ELF-1 (cell line): ENCODE data around the gene KRTAP10-1.

Experiments
- DNase-seq: peaks from one replicate; pipeline ENCODE4 v3.0.0-alpha.2; 2016; ENCODE audit warnings: low read depth, low spot score

KRTAP10-1 gene

DNA sequence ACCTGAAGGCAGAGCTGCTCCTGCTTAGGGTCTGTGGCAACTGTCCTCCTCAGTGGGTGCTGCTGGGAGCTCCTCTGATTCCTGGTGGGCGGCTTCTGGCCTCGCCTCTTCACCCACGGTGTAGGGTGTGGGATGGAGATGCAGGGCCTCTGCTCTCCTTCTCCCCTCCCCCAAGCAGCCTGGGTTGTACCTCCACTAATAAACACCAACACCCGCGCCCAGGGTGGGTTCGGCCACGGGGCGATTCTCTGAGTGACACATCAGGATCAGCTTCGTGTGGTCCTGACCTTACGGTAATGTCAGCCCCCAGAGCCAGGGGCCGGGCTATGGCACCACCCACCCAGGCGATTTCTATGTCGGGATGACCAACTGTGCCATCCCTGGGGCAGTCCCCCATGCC is 23.7 kb downstream of the KRTAP10-1 start:
- DNase-seq: no peak

DNA sequence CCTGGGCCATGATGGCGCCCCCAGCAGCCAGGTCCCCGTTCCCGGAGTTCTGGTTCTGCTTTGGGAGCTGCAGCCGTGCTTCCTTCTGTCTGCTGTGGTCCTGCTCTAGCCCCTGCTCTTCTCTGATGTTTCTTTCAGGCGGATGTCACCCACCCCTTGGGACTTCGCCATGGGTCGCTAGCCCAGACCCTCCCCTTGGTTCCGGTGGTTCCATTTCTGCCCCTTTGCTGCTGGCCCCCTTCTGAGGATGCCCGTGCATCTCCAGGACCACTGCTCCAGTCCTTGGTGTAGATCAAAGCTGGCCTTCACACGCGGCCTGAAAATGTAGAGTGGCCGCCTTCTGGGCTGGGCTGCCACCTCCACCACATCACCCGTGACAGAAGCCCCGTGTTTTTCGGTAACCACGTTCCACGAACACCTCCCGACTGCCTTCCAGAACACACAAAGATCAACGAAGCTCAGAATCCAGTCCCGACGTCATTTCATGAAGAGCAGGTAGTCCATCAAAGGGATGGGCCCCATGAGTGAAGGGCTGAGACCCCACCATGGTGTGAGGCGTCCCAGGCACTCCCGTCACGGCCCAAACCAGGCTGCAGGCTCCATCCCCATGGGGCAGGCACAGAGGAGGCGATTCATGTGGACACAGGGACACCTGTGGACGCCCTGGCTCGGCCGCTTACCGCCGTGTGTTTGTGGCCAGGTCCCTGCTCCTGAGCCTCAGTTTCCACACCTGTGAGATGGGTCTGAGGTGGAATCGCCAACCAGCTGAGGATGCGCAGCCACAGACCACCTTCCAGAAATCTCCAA is 24.4 kb downstream of the KRTAP10-1 start:
- no peak for DNase-seq

DNA sequence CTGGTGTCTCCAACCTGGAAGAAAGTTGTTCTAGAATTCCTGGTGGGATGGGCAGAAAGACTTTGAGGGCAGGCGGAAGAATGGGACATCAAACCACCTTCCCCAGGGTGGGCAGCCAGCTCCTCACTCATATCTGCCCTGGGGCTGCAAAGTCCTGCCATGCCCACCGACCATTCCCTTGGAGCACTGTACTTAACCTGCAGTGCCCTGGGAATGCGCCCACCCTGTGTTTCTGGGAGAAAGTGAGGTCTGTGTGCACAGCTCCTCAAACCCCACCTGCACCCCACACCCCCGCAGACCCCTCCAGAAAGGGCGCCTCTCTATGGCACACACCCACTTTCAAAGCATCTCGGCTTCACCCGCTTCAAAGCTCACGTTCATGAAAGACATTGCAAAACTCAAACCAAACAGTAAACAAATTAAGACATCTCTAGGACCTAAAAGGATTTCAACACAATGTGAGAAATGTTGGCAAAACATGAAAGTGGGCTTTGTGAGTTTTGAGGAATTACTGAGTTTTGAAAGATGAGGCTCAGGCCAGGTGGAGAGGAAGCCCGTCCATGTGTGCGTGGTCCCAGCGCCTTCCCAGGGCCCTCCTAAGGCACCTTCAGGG is 25.1 kb downstream of the KRTAP10-1 start:
- DNase-seq: no peak

DNA sequence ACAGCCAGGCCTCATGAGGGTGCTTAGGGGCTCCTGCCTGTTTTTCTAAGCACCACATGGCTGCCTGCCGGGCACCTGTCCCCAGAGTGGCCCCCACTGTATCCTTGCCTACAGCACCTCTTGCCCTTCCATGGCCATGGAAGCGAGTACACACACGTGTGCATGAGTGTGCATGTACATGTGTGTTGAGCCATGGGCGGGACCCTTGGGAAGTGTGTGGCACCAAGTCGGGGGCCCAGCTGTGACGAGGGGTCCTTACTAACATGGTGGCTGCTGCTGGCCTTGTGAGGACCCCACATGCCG is 25.8 kb downstream of the KRTAP10-1 start:
- no peak for DNase-seq

DNA sequence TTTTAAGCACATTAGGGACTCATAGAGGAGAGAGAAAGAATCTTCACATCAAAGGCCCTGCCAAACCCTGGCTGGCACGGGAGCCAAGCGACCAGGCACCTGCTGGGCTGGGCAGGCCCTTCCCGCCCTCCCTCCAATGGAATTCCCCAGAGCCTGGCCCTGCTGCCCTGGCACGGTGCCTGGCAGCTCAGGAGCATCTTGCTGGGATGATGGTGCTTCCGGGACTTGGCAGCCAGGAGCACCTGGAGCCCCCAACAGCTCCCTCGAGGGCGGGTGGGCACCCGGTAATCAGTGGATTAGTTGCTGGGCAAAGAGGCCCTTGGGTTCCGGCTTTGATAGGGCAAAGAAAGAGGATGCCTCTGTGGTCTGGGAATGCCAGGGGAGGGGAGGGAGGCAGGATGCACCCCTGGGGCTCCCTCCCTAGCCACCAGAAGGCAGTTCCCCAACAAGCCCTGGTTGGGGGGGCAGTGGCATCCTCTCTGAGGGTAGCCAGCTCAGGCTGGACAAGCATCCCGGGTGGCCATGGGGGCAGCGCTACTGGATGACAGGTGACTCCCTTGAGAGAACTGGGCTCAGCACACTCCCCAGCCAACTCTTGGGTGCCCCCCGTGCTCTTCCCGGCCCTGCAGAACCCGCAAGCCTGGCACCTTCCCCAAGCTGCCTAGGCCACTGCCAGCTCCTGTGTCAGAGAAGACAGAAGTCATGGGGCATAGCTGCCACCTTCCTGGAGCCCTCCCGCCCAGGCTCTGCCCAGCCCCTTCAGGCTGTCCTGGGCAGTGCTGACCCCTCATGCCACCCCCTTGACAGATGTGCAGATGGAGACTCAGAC is 26.4 kb downstream of the KRTAP10-1 start:
- no peak for DNase-seq

DNA sequence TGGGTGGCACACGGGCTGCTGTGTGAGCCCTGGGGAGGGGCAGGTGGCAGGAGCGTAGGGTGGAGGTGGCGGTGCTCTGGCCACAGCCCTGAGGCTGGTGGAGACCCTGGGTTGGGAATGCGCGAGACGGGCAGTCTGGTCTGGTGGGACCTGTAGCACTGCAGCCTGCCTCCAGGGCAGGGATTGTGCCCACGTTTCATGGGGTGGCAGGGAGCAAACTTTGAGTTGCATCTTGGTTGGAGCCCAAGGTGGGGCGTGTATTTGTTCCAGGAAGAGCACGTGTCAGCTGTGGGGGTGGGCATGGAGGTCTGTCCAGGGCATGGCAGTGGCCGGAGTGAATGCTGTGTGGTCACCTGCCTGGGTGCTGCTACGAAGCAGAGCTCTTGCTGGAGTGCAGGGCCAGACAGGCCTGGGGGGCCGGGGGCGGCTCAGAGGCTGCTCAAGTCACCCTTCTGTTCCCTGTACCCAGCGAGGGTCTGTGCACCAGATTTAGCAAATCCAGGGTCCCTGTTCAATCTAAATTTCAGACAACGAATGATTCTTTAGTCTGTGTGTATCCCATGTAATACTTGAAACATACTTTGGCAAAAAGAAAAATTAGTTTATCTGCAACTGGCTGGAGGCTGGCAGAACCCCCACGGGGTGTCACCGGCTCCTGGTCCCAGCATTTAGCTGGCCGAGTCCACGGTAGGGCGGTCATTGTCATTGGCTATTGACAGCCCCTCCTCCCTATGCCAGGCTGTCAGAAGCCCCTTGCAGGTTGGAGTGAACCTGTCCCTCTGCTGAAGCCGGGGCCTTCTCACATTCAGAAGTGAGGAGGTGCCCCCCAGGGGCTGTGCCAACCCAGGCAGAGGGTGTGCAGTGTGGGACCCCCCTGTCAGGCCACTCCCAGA is 27.3 kb downstream of the KRTAP10-1 start:
- no peak for DNase-seq

DNA sequence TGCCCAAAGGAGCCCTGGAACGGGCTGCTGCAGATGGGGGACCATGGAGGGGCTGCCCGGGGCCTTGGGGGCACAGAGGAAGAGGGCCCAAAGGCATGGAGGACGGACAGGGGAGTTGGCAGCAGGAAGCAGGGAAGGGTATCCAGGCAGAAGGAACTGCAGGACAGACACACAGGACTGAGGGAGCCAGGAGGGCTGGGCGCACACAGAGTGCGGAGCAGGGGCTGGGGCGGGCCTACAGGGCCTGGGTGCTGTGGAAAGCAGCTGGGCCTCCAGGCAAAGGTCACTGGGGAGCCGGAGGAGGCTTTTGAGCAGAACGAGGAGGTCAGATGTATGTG is 28.1 kb downstream of the KRTAP10-1 start:
- DNase-seq: no peak

DNA sequence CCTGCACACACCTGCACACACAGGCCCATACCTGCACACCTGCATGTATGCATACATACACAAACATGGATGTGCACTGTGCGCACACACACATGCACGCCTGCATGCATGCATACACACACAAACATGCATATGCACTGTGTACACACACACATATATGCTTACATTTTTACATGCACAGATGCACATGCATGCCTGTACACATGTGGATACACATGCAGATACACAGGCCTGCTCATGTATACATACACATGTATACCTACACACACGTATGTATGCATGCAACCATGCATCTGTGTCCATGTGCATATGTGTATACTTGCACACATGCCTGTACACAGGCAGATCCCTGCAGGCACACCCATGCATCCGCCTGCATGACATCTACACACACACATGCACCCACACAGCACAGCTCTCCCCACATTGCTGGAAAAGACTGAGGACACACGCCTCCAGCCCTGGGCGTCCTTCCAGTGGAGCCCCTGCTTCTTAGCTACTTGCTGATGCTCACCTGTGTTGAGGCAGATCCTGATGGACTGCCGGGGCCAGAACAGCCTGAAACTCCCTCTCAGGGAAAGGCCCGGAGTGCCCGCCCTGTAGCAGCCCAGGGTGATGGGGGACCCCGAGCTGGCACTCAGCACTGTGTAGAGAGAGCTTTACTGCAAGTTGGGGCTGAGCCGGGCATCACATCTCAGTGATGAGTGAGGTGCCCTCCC is 28.6 kb downstream of the KRTAP10-1 start:
- no peak for DNase-seq

DNA sequence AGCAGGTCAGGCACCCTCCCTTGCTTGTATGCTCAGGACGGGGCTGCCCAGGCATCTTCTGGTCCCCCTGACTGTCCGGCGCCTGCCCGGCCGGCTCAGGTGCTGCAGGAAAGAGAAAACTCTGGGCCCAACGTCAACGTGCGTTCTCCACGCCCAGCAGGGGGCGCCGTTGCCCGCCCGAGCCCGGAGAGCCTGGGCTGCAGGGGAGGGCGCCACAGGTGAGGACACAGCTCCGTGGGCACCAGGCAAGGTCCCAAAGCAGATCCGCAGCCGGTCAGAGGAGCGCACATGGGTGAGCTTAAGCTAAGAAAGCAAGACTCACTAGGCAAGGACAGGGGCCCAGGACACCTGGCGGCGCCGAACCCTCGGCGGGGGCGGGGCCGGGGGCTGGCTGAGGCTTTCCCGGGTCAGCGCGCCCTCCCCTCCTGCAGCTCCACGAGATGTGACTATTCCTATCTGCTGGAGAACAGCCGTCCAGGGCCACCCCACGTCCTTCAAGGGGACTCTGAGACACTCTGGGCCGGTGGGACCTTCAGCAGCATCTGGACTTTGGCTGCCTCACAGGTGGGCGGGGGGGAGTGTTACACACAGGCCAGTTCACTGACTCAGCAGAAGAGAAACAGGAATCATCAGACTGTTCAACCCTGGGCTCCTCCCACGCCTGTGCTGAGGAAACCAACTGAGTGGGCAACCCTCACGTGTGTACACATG is 29.3 kb downstream of the KRTAP10-1 start:
- peak; percentile 85 for DNase-seq

DNA sequence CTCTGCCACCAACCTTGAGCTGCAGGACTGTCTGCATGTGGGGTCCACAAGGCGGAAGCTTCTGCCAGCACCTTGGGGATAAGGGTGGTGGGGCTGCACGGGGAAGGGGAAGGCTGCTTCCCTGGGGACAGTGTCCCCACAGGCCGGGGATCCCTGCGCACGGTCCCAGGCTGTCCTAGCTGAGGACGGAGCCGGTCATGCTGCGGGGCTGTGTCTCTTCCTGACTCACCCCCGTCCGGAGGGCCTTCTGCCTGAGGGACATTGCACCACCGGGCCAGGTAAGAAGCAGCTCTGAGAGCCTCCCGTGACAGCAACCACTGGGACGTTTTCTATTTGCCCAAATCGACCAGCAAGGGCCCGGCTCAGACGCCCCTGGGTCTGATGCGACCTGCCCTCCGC is 29.9 kb downstream of the KRTAP10-1 start:
- no peak for DNase-seq

DNA sequence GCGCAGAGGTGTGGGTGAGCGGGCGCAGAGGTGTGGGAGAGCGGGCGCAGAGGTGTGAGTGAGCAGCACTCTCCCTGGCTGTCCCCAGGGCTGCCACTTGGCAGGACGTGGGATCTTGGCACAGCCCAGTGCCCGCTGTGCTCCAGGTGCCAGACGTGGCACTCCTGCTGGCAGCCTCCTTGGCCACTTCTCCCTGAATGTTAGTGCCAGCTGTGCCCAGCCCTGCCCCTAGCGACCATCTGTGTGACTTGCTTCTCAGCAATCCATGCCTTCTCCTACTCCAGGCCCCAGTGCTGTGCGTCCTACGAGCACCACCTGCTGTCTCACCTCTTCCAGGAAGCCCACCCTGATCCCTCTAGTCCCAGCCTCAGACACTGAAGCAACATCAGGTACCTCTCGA is 30.5 kb downstream of the KRTAP10-1 start:
- DNase-seq: no peak

DNA sequence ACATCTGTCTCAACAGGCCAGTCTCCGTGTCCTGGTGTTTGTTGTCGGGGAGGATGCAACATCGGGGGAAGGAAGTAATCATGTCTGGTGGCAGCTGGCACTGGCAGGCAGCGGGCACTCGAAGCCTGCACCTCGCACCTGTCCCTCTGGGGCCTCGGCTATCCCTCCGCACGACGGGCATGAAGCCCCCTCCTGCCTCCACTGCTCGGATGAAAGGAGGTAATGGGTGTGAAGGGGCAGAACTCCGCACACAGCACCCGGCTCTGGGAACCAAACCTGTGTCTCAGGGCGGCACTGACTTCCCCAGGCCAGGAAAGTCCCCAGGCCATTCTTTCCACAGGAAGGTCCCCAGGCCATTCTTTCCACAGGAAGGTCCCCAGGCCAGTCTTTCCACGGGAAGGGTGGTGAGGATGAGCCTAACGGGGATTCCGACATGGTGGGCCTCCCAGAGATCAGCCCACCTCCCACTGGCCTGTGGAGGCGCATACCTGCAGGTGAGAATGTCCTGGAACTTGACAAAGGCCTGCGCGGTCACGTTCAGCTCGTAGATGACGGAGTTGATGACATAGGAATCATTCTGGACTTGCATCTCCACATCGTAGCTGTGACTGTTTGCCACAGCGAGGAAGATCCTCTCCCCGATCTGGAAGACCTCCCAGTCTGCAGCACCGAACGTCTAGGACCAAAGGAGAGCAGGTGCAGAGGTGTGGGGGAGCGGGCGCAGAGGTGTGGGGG is 31.1 kb downstream of the KRTAP10-1 start:
- DNase-seq: no peak

DNA sequence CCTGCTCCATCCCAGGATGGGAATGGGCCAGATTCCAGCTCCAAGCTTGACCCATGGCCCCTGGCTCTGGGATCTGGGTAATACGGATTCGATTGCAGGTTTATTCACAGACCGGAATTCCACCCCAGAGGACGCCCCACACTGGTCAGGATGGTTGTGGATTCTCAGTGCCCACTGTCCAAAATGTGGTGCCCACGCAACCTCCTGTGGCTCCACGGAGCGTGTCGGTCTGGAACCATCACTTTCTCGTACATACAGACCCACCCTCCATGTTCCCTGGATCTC is 31.6 kb downstream of the KRTAP10-1 start:
- no peak for DNase-seq

DNA sequence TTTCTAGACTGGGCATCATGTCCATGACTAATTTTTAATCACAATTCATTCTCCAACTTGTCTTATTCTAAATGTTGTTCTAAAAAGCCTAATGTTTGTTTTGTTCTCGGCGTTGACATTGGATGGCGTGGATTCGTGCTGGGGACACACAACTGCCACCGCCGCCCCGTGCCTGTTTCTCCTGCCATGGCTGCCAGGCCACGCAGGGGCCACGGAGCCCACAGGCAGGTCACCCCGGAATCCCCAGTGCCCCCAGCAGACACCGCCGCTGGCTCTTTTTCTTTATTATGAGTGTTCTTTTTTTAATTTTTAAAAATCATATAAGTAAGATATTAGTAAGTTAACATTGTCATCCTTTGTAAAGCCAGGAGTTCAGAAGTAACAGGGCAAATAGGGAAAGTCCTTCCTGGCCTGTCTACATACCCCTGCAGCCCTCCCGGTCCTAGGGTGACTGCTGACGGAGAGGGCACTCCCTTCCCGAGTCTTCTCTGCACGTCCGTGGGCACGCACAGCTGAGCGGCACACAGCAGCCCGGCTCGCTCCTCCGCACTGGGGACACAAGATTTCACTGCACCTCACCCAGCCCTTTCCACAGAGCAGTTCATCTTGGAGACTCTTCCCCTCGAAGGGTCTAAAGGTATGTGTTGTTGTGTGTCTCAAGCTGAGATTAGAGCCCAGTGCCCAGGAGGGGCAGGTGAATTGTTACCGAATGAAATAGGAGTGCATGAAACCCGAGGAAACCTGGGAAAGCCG is 32.1 kb downstream of the KRTAP10-1 start:
- no peak for DNase-seq

DNA sequence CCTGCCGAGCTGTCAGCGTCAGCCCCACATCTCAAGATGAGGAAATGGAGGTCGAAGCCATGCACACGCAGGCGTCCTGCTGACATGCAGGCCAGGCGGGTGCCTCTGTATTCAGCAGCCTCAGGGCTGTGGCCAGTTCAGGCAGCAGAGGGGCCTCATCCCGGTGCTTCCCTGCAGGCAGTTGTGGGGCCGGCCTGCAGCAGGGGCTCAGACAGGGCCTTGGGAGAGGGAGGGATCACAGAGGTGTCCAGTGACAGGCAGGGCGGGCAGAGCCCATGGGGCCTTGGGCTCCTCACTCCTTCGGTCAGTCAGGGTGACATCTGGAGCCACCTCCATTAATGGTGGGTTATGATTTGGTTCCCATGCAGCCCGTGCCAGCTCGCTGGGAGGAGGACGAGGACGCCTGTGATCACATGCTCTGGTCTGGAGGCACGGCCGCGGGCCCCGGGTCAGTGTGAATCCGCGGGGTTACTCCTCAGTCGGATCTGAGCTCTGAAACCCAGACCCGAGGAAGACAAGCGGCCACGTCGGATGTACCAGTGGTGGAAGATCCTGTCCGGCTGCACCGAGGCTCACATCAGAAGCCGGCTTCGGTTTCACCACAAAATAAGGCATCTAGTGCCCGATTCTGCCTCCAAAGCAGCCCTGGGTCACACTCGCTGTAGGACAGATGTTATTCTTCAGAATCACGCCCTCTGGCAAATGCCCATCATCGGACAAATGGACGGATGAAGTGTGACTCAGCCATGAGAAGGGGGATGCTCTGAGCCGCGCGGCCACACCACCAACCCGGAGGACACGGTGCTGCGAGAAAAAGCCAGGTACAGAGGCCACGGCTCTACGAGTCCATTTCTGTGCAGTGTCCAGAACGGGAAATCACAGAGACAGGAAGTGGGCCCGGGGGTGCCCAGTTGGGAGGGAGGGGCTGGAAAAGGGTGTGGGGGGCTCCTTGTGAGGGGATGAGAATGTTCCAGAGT is 33.4 kb downstream of the KRTAP10-1 start:
- DNase-seq: peak; percentile 47

DNA sequence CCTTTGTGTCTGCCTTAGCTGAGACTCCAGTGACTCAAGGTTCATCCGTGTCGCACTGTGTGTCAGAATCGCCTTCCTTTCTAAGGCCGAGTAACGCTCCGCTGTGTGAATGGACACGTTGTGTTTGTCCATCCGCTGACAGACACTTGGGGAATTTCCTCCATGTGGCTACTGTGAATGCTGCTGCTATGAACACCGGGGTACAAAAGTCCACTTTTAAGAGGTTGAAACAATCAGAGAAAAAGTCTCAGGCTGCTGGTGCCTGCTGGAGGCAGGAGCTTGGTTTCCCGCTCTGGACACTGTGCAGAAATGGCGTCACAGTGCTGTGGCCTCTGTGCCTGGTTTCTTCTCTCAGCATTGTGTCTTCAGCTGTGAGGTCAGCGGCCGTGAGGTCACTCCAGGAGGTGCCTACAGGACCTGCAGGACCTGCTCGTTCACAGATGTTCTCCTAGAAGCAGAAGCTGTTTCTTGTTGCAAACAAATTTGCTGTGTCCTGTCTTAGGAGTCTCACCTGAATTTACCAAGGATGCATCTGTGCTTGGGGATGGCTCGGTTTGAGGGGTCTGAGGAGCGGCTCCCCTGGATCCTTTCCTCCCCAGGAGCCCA is 34.2 kb downstream of the KRTAP10-1 start:
- DNase-seq: no peak

DNA sequence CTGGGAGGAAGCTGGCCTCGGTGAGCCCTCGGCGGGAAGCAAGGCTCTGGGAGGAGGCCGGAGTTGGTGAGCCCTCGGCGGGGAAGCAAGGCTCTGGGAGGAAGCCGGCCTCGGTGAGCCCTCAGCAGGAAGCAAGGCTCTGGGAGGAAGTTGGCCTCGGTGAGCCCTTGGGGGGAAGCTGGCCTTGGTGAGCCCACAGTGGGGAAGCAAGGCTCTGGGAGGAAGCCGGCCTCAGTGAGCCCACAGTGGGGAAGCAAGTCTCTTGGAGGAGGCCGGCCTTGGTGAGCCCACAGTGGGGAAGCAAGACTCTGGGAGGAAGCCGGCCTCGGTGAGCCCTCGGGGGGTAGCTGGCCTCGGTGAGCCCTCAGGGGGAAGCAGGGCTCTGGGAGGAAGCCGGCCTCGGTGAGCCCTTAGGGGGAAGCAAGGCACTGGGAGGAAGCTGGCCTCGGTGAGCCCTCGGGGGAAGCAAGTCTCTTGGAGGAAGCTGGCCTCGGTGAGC is 36.0 kb downstream of the KRTAP10-1 start:
- DNase-seq: no peak
